GM19328 (cell line): ENCODE data around the gene CKM.
"Not testable (repeated sequence)": the region's sequence is repeated elsewhere in the genome, so short reads cannot be mapped to it uniquely, and the experiment has no call there.

ENCODE experiments used
- ATAC-seq: cut with Tn5 transposase; IDR thresholded peaks from one replicate; pipeline ENCODE4 v1.9.1; 2021; ENCODE audit warnings: mild to moderate bottlenecking, moderate library complexity; ENCODE audit not compliant: unreplicated experiment

Gene CKM

DNA sequence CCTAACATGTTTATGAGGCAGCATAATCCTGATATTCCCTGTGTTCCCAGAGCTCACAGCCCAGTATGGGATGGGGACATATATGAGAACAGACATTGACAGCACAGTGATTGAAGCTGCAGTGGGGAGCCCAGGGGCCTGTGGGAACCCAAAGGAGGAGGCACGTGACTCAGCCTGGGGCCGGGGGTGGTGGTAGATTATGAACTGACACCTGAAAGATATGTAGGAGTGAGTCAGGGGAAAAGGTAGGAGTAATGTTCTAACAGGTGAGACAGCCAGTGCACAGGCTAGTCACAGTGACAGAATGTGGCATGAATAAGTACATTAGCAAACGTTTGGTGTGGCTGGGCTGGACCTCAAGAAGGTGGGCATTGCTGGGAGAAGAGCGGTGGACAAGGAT is 29.0 kb downstream of the CKM start:
- no peak for ATAC-seq

DNA sequence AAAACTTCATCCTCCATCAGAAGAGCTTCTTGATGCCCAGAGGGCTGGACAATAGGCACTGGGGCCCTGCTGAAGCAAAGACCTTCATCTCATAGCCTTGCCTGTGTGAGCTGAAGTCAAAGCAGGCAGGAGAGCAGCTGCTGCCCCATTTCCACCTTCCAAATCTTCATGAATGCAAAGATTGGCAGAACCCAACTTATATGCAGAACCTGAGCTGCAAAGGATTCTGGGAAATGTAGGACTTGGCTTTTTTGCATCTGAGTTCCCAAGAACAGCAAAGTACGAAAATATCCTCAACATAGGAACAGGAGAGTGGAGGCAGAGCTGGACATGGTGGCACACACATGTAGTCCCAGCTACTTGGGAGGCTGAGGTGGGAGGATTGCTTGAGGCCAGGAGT is 30.8 kb downstream of the CKM start:
- ATAC-seq: no peak

DNA sequence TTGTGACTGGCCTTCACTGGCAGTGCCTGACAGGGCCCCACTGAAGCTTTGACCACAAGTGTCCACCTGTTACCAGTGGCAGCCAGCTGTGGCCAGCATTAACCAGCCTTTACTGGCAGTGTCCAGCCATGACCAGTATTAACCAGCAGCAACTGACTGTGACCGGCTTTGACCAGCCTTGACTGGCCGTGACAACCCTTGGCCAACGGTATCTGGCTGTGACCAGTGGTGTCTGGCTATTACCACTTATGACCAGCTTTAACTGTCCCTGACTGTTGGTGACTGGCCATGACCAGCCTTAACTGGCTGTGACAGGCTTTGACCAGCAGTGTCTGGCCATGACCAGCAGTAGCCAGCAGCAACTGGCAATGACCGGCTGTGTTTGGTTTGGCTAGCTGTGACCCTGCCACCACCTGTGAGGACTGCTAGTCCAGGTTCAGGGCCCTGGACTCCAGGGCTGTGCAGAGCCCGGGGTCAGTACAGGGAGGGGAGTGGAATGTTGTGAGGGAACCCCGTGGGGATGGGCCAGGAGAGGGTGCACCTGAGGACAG is 32.2 kb downstream of the CKM start:
- no peak for ATAC-seq

DNA sequence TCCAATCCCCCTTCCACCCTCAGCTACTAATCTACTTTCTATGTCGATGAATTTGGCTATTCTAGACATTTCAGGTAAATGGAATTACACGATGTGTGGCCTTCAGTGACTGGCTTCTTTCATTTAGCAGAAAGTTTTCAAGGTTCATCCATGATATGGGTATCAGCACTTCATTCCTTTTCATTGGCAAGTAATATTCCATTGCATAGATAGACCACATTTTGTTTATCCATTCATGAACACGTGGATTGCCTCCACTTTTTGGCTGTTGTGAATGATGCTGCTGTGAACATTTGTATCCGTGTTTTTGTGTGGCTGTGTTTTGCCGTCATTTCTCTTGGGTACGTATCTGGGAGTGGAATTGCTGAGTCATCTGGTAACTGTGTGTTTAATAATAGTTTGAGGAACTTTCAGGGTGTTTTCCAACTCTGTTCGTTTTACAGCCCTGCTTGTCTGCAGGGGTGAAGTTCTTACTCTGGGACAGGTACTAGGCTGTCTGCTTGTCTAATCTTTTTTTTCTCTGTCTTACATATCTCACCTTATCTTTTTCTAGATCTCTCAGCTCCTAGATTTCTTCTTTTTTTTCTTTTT is 39.1 kb downstream of the CKM start:
- no peak for ATAC-seq

DNA sequence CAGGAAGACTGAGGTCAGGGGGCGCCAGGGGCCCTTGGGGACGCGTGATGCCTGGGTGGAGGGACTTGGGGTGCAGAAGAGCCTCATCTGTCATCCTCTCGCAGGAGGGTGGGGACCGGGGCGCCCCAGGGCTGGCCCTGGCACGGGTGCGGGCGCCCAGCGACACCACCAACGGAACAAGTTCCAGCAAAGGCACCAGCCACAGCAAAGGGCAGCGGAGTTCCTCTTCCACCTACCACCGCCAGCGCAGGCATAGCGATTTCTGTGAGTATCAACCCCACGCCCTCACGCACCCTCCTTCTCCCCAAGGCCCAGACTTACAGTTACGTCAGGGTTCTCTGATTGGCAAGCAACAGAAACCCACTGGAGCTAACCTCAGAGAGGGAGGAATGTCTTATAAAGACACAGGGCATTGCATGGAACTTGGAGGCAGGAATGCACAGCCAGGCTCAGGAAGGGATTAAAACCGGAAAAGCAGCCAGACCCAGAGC is 42.2 kb downstream of the CKM start:
- no peak for ATAC-seq

DNA sequence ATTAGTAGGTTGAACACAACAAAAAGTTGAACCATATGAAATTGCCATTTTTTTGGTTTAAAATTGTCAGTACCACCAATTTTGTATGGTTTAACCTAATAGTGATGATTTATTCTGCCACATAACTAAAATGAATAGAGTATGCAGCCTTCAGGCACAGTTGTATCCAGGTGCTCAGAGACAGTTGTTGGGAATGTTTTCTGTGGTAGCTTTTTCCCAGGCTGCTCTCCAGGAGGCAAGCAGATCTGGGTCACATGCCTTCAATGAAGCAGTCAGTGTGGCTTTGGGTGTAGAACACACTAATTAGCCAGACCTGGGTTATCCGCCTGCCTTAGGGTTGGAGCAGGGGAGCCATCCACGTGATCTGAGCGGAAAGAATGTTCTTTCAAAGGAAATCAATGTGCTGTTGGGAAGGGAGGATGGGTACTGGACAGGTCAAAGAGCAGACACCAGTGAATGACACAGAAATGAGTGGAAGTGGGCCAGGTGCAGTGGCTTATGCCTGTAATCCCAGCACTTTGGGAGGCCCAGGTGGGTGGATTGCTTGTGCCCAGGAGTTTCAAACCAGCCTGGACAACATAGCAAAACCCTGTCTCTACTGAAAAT is 43.0 kb downstream of the CKM start:
- ATAC-seq: no peak

DNA sequence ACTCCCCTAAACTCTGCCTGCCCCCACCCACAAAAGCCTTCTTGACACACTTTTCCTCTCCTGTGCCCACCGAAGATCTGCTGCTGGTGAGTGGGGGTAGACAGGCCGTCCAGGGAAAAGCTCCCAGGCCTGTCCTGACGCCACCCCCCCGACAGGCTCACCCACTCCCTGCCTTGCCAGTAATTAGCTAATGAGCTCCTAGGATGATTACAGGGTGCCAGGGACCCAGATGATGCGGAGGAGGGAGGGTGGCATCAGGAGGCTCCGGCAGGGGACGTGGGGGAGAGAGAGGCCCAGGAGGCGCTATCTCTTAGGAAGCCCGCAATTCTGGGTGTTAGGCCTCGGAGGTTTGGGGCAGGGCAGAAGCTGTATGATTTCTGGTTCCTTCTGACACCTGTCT is 44.6 kb downstream of the CKM start:
- no peak for ATAC-seq

DNA sequence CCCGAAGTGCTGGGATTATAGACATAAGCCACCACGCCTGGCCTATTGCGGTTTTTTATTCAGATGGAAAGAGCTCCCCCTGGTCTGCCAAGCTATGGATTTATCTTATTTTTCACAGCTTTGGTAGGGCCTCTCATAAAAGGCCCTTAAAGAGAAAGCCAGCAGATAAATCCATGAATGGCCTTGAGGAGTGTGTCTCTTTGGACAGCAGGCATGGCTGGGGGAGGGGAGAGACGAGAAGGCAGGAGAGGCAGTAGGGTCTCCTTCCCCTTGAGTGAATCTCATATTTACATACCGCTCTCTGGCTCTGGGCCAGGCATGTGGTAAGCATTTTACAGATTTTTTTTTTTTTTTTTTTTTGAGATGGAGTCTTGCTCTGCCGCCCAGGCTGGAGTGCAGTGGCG is 46.4 kb downstream of the CKM start:
- ATAC-seq: no peak

DNA sequence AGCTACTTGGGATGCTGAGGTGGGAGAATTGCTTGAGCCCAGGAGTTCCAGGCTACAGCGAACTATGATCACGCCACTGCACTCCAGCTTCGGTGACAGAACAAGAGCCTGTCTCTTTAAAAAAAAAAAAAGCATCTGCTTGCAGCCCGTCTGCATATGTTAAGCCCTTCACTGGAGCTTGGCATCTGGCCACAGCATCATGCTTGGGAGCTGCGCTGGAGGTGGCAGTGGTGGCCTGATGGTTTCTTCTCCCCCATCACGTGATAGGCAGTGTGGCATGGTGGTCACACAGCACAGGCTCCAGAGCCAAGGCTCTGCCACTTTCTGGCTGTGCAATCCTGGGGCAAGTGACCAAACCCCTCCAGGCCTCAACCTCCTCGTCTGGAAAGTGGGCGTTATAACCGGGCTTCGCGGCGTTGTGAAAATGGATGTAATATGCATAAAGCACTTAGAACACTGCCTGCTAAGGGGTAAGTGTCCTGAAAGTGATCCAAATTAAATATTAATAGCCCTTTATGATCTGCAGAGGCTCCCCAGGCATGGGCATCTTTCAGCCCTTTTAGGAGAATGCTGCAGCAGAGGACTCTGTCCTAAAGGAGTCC is 47.2 kb downstream of the CKM start:
- ATAC-seq: no peak

DNA sequence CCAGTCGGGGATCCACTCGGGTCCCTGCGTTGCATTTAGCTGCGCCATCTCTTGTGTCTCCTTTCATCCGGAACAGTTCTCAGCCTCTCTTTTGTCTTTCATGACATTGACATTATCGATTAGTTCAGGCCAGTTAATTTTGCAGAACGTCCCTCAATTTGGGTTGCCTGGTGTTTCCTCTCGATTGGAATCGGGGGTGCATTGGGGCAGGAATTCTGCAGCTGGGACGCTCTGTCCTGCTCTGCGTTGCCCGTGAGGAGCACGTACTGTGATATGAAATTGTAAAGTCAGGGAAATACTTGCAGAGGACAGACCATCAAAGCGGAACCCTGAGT is 49.2 kb downstream of the CKM start:
- no peak for ATAC-seq

DNA sequence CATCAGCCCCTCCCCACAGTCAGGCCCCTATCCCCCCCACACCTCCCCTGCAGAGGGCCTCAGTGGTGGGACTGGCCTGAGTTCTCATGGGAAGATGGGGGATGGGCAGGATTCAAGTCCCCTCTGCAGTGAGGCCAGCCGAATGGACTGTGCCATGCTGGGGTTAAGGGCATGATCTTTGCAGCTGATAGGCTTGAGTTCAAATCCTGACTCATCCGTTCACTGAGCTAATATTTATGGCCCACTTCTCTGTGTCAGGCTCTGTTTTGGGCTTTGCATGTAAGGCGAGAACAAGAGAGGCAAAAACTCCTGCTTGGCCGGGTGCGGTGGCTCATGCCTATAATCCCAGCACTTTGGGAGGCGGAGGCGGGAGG is 51.0 kb downstream of the CKM start:
- ATAC-seq: no peak

DNA sequence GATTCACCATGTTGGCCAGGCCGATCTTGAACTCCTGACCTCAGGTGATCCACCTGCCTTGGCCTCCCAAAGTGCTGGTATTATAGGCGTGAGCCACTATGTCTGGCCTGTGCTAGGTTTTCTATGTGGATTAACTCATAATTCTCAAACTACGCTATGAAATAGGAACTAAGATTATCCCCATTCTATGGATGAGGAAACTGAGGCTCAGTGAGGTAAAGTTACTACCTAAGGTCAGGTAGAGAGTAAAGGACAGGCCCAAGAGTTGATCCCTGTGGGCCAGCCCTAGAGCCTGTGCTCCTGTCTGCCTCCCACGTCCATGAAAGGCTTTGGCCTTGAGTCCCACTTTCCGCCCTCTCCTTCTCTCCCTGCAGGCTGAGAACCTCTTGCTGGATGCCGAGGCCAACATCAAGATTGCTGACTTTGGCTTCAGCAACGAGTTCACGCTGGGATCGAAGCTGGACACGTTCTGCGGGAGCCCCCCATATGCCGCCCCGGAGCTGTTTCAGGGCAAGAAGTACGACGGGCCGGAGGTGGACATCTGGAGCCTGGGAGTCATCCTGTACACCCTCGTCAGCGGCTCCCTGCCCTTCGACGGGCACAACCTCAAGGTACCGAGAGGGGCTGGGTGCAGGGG is 51.5 kb downstream of the CKM start:
- ATAC-seq: no peak

DNA sequence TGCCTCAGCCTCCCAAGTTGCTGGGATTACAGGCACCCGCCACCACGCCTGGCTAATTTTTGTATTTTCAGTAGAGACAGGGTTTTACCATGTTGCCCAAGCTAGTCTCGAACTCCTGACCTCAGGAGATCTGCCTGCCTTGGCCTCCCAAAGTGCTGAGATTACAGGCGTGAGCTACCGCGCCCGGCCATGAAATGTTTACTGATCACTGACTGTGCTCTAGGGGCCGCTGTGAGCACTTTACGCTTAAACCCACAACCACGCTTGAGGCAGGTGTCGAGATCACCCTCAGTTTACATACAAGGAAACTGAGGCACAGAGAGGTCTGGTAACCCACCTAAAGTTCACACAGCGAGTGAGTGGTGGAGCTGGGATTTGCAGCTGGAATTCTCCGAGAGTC is 52.7 kb downstream of the CKM start:
- ATAC-seq: not testable (repeated sequence)

DNA sequence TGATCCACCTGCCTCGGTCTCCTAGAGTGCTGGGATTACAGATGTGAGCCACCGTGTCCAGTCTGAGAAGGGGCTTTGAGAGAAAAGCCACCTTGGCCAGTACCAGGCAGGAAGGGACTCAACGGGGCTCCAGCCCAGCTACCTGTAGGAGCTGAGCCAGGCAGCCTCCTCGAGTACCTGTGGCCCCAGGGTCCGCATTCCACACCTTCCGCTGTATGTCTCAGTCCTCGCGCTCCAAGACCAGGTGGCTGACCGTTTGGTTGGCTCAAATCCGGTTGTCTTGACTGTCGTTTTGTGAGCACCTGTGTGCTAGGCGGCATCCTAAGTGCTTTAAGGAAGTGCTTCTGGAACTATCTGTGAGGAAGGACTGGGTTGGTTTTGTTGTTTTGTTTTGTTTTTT is 55.4 kb downstream of the CKM start:
- ATAC-seq: no peak

DNA sequence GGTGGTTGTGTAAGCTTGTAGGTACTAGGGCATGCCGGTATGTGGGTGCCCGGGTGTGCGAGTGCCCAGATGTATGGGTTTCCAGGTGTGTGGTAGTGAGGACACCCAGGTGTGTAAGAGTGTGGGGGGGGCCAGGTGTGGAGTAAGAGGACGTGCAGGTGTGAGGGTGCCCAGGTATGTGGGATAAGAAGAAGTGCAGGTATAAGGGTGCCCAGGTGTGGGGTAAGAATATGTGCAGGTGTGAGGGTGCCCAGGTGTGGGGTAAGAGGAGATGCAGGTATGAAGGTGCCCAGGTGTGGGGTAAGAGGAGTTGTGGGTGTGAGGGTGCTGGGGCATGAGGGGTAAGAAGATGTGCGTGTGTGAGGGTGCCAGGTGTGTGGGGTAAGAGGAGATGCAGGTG is 57.3 kb downstream of the CKM start:
- no peak for ATAC-seq

DNA sequence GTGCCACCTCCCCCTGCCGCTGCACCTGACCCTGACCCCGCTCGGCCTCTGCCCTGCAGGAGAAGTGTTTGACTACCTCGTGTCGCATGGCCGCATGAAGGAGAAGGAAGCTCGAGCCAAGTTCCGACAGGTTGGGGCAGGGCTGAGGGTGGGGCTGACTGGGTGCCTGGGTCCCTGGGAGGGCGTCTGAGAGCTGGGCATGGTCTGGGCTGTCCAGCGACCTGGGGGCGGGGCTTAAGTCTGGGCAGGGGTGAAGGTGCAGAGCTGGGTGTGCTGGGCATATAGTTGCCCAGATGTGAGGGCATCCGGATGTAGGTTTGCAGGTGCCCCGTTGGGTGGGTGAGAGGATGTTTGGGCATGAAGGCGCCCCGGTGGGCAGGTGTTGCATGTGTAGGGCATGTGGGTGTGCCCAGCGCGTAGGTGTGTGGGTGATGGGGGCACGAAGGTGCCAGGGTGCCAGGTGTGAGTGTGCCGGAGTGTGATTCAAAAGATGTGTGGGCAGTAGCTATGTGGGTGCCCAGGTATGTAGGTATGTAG is 57.8 kb downstream of the CKM start:
- ATAC-seq: no peak

DNA sequence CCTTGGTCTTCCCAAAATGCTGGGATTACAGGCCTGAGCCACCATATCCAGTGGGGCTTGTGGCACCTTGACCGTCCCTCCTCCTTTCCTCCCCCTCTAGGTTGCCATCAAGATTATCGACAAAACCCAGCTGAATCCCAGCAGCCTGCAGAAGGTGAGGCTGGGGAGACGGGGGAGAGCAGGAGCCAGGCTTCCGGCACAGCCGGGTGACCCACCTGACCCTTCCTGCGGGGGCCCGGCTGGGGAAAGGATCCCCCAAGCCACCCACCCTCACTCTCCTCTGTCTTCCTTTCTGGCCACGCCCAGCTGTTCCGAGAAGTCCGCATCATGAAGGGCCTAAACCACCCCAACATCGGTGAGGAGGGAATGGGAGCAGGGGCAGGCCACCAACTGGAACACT is 59.7 kb downstream of the CKM start:
- ATAC-seq: no peak

DNA sequence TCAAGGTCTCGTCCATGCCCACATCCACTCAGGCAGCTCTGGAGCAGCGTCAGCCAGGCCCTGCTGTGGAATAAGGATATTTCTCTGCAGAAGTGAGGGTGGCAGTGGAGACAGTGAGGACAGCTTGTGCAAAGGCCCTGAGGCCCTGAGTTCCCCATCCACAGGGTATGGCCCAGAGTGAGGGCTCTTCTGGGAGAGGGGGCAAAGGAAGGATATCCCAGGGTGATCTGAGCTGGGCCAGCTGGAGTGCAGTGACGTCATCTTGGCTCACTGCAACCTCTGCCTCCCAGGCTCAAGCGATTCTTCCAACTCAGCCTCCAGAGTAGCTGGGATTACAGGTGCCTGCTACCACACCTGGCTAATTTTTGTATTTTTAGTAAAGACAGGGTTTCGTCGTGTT is 60.1 kb downstream of the CKM start:
- no peak for ATAC-seq

DNA sequence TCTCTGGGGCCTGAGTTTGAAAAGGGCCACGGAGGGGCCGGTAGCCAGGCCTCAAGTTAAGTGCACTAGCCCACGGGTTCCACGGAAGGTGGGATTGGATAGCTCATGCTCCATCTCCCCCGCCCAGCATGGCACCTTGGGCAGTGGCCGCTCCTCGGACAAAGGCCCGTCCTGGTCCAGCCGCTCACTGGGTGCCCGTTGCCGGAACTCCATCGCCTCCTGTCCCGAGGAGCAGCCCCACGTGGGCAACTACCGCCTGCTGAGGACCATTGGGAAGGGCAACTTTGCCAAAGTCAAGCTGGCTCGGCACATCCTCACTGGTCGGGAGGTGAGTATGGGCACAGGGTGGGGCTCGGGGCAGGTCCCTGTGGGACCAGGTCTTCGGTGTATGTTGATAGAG is 63.8 kb downstream of the CKM start:
- ATAC-seq: no peak

DNA sequence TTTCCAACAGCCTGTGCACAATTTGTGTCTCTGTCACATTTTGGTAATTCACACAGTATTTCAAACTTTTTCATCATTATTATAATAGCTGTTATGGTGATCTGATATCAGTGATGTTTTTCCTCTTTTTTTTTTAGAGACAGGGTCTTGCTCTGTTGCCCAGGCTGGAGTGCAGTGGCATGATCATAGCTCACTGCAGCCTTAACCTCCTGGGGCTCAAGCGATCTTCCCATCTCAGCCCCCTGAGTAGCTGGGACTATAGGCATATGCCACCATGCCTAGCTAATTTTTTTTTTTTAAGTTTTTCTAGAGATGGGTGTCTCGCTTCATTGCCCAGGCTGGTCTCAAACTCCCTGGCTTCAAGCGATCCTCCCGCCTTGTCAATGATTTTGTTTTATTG is 65.8 kb downstream of the CKM start:
- no peak for ATAC-seq
